H1 (cell line): Measurements from ENCODE around the gene UBE2E2. TPM values are rescaled to one million over a fixed set of nuclear protein-coding genes. Genes with fewer than 3 reads are reported as not detected.

Source experiments
- RFX5 ChIP-seq: IDR thresholded peaks from 2 replicates; pipeline ENCODE4 v1.6.1; 2011; ENCODE audit warnings: low read depth, low read length, improper control_type of control experiment, borderline replicate concordance
- RNF2 ChIP-seq: fragments of 200-900, 300-1000 bp; sonication (generic); IDR thresholded peaks from 2 replicates; pipeline ENCODE4 v1.7.1; 2016; ENCODE audit warnings: borderline replicate concordance, low read depth, mild to moderate bottlenecking, antibody characterized with exemption, low read length; ENCODE audit not compliant: poor library complexity, severe bottlenecking; ENCODE audit errors: missing control alignments
- ZNF274 ChIP-seq: IDR thresholded peaks from 2 replicates; pipeline ENCODE4 v1.7.0; 2012; ENCODE audit warnings: low read length, borderline replicate concordance; ENCODE audit errors: extremely low read depth
- polyA plus RNA-seq, 7 experiments: library from polyadenylated mRNA; depleted of rRNA in 3 of 7; stranded (reverse) in 5 of 7; unstranded in 2 of 7; fragments of >200 nt in 5 of 7; fragments of 200-250 nt in 2 of 7; gene quantifications; 1 replicate in 5 of 7; 2 replicates in 1 of 7; 4 replicates in 1 of 7; pipeline versions ENCODE4 v1.2.1 to v1.2.3, GENCODE V29; 2011 to 2013; ENCODE audit warnings: missing spikeins in 2 of 7, mixed read lengths in 2 of 7
- total RNA-seq: library from RNA; stranded (reverse); fragmentation: NEBNext Ultra II Directional; extraction: Animal tissue kit (Norgen Biotek cat#: 25700); gene quantifications from 2 replicates; pipeline ENCODE4 v1.2.1, GENCODE V29; 2021

The UBE2E2 gene
- total and polyA plus RNA-seq, 2 of the 8 experiments (the other 6 are each of a cell fraction or from before 2014, with no cell fraction given), result 57.6 to 70.6 TPM

DNA sequence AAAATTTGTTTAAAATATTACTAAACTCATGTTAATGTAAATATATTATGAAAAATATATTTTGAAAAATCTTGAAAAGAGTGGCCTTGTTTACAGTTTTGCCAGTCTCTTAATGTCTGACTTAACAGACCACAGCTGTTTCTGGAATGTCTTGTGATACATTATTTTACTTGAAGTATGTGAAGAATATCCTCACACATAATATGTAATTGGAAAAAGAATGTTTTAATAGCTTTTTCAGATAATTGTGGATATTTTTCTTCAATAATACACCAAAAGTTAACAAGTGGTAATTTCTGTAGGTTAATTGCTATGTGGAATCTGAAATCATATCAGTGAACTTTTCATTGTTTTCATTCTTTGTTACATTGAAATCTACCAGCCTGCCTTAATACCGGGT is 101.3 kb downstream of the UBE2E2 start (continued):
- no peak for TF ChIP-seq RFX5
- no peak for TF ChIP-seq RNF2
- TF ChIP-seq ZNF274, result no peak
